ENCODE results near the gene PLCB1.
"Not testable (repeated sequence)": the region's sequence is repeated elsewhere in the genome, so short reads cannot be mapped to it uniquely, and the experiment has no call there.

The PLCB1 gene

DNA sequence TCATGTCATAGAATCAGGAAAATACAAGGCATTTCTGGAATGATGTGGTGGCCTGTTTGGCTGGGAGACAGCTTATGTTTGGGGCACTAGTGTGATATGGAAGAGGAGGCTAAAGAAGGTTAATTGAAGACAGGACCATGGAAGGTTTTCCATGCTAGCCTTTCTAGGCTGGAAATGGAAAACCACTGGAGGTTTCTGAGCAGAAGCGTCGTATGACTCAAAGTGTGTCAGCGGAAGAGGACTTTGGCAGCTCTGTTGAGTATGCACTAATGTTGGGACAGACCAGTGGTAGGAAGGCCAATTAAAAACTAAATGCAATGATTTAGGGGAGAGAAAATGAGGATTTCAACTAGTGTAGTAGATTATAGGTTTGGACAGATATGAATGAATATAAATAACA lies 413.1 kb downstream of the PLCB1 start:
- DNase-seq (ENCODE audit: low read depth) = no peak

DNA sequence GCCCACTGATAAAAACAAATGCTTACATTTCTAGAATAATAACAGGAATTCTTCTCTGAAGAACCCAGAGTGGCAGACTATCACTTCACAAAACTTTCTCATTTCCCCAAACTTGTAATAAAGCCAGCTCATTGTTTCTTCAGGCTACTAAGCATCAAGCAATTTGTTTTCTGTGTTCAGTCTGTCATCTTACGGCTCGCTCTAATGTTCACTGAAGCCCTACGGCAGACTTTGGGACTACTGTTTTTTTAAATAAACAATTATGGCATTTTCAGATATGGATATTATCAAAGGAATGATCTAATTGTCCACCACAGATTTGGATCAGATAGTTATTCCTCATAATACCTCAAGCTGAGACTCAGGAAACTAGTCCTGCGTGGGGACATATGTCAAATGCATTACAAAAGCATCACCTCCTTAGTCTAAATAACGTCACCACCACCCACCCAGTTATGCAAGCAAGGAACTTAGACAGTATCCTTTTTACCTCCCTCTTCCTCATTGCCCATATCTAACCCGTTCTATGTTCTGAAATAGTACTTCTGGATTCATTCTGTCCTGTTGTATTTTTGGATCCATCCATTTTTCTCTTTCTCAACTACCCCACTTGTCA lies 415.1 kb downstream of the PLCB1 start:
- no peak for DNase-seq (ENCODE audit: low read depth)

DNA sequence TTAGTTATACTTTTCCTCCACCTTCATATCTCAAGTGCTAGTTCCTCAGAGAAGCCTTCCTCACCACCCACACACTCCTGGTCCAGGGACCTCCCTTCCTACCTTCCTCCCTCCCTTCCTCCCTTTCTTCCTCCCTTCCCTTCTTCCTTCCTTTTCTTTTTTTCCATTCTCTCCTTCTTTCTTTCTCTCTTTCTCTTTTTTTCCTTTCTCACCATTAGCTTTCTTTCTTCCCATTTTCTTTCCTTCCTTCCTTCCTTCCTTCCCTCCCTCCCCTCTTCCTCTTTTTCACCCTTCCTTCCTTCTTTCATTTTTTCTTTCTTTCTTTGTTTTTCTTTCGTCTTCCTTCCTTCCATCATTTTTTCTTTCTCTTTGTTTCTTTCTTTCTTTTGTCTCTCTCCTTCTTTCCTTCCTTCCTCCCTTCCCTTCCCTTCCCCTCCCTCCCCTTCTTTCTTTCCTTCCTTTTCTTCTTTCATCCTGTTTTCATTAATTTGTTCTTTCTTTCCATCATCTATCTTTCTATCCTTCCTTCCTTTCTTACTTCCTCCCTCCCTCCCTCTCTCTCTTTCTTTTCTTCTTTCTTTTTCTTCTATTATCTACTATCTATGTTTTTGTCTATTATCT lies 416.0 kb downstream of the PLCB1 start:
- no peak for DNase-seq (ENCODE audit: low read depth)

DNA sequence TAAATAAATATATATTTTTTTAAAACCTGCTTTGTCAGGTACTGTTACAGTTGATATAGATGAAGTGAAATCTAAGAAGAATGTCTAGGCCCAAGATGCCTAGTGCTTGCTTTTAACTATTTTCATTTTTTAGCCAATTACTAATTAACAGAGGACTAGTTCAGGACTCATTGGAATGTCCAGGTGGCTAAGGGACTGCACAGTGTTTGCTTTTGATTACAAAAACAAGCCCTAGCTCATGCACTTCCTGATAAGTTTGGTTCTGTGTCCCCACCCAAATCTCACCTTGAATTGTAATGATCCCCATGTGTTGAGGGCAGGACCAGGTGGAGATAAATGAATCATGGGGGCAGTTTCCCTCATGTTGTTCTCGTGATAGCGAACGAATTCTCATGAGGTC lies 417.1 kb downstream of the PLCB1 start:
- no peak for DNase-seq (ENCODE audit: low read depth)

DNA sequence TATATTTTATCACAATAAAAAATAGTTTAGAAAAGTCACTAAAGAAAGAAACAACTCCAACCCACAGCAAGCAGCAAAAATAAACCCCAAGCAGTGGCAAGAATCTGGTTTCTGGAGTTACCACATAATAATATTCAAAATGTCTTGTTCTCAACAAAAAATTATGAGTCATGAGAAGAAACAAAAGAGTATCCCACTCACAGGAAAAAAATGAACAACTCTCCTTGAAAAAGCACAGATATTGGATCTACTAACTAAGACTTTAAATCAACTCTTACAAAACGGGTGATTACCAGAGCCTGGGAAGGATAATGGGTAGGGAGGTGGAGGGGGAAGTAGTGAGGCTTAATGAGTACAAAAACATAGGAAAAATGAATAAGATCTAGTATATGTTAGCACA lies 425.6 kb downstream of the PLCB1 start:
- no peak for DNase-seq (ENCODE audit: low read depth)

DNA sequence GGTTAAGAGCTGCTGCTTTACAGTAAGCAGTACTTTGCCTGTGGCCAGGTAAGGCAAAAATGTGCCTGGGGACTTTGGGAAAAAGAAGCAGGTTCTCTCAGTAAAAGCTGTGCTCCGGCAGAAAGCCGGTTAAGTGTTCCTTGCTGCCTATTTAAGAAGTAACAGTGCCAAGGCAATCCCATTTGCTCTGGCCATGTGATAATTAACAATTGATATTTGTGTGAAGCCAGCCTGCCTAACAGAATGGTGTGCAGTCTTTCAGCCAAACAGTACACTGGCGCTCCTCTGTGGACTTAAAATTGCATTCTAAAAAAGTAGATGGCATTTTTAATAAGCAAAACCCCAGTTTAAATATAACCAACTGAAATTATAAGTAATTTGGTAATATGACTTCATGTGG lies 430.3 kb downstream of the PLCB1 start:
- DNase-seq (ENCODE audit: low read depth) = no peak

DNA sequence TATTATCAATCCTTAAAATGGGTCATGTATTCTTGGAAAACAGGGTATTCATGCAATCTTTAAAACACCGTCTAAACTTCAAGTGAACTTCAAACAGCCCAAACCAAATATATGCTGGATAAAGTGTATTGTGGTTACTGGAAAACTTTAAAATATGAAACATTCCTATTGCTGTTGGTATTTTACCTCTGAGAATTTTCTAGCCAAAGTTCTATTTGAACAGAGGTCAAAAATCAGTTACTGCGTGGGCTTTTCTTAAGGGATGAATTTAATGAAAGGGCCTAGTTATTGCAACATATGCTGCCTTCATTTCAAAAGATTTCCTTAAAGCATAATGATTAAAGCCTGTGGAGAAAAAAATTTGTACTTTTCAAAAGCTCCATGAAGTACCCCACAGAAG lies 436.0 kb downstream of the PLCB1 start:
- DNase-seq (ENCODE audit: low read depth) = peak; percentile 20

DNA sequence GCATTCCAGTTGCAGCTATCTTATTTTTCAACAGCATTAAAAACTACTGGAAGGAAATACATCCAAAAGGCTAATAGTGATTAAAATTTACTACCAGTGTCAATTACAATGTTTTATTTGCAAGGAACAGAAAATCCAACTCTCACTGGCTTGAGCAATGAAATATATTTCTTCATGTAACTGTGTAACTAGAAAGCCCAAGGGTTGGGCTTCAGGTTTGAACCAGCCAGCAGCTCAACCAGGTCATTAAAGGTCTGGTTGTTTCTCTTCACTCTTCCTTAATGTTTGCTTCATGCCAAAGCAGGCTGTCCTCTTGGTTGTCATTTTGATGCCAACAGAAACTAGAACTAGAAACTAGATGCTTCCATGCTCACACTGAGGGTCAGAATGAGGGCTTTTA lies 437.7 kb downstream of the PLCB1 start:
- no peak for DNase-seq (ENCODE audit: low read depth)

DNA sequence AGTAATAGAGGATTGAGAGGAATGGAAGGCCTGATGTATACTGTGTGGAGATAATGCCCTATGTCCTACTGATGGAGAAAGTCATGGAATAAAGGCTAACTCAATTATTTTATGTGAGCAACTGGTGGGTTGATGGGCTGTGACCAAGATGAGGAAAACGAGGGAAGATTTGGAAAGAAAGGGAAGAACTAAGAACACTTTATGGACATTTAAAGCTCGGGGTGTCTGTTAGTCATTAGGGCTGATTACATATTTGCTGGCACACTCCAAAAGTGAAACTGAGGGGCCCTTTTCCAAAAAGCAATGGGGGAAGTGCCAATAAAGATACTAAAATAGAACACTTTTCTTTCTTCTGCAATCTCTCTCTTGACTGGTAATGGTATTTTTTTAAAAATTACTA lies 439.5 kb downstream of the PLCB1 start:
- no peak for DNase-seq (ENCODE audit: low read depth)

DNA sequence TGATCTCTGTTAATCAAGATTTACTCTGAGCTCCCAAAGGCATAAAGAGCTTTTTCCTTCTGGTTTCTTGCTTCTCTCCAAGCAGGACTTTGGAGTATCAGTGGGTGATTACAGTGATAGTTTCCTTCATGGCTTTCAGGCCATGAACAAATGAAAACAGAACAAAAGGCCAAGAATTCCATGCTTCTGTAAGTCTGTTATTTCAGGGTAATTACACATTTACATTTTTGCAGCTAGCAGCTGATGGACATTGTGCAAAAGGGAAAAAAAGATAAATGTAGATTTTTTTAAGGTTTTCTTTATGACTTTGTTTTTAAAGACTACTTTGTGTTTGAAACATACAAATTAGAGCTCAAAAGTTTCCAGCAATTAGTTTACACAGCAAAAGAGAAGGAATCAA lies 441.6 kb downstream of the PLCB1 start:
- DNase-seq (ENCODE audit: low read depth) = no peak

DNA sequence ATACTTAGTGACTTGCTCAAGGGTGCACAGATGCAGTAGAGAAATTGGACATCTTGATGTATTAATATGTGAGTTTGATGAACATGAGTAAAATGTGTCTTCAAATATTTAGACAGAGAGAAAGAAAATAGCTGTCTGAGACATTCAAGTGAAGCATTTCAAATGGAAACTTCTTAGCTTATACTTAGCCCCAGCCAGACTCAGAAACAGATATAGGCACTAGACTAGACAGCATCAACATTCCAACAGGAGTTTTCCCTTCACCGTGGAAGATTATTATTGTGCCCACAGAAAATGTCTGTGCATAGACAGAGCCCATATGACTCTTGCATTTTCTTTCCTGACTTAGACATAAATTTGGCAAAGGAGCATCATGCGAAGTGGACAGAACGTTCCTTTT lies 443.0 kb downstream of the PLCB1 start:
- no peak for DNase-seq (ENCODE audit: low read depth)

DNA sequence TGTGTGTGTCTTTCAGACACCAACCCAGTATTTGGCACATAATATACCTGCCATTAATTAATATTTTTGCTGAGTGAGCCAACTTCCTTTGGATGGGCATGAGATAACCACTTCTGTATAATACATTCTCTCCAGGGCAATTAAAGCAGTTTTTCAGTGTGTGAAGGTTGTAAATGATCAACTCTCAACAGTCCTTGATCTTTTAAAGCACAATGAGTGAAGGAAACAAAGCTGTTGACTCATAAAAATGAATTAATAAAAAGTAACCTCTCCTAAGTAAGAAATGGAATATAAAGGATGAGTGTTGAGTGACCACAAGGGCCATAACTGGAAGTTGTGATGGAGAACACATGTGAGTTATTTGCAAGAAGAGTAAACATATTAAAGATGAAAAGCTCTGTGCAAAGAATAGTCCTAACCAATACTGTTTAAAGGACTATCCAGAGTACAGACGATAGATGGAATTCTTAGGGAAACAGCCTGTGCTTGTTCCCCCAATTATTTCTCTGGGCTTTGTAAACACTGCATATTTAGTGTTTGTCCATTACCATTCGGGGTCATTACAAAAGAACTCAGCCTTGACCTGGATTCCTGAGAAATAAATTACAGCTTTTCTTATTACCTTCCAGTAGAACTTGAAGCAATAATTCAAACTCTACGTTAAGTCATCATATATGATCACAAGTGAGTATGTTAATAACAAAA lies 446.2 kb downstream of the PLCB1 start:
- no peak for DNase-seq (ENCODE audit: low read depth)

DNA sequence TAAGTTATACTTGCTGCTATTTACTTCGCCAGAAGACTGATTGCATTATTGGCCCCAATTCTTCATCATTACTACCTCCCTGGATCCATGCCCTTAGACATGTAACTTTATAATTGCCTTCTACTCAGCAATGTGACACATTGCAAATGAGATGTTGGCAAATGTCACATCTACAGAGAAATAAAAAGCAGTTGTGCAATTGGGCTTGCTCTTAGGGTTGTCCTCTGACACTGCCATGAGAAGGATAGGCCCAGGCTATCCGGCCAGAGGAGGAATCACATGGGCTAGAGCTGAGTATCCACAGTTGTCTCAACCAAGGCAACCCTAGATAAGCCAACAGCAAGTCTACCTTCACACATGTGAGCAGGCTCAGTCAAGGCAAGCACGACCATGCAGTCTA lies 447.0 kb downstream of the PLCB1 start:
- no peak for DNase-seq (ENCODE audit: low read depth)

DNA sequence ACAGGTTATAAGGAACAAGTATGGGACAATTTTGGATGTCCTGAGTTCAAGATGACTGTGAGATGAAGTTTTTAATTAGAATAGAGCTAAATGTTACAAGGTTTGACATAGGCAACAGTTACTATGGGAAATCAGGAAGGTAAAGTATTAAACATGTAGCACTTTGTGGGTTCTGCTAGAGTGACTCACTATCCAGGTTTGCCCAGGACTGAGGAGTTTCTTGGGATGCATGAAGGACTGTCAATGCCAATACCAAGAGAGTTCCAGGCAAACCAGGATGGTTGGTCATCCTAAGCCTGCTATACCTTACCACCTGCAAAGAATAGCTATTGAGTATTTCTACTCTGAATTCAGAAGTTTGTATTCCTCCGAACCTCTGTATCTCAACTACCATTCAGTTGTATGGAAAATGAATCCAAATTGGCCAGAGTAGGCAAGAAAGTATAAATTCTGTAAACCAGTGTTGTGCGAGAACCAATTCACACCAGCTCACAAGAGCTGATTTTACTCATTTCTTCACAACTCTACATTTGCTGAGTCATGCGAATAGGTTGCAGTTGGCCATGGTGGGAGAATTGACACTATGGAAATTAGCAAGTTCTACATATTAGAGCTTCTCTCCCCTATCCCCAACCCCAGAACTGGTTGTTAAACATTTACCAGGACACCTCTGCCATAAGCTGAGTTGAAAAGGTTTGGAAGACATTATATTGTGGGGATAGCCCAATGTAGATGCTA lies 449.5 kb downstream of the PLCB1 start:
- no peak for DNase-seq (ENCODE audit: low read depth)

DNA sequence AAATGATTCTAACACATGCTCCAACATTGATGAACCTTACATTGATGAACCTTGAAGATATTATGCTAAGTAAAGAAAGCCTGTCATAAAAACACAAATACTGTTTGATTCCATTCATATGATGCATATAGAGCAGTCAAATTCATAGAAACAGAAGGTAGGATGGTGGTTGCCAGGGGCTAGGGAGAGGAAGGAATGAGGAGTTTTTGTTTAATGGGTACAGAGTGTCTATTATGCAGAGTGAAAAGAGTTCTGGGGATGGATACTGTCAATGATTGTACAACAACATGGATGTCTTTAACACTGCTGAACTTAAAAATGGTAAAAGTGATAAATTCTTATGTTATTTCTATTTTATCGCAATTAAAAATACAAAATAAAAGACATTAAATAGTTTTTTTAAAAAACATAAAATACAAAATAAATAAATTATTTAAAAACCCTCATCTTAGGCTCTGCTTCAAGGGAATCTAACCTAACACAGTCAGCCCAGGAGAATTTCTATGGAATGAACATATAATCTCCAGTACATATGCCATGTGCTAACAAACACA lies 451.0 kb downstream of the PLCB1 start:
- no peak for DNase-seq (ENCODE audit: low read depth)

DNA sequence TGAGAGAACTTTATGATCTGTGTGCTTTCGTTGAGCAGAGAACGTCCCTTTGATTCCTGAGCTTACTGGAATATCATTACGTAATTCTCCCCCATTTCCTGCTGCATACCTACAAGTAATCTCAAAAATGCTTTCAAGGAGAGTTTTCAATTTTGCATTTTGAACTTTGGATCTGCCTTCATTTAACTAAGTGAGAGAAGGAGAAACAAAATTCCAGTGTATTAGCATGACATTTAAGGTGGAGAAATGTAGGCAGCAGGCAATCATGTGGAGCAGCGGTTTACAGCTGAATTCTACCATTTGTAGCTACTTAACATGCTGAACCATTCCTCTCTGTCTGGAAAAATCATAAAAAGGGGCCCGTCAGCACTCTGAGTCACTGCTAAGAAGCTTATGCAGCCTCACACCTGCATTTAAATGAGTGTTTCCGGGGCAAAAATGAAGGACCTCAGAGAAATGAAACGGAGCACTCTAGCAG lies 451.5 kb downstream of the PLCB1 start:
- no peak for DNase-seq (ENCODE audit: low read depth)

DNA sequence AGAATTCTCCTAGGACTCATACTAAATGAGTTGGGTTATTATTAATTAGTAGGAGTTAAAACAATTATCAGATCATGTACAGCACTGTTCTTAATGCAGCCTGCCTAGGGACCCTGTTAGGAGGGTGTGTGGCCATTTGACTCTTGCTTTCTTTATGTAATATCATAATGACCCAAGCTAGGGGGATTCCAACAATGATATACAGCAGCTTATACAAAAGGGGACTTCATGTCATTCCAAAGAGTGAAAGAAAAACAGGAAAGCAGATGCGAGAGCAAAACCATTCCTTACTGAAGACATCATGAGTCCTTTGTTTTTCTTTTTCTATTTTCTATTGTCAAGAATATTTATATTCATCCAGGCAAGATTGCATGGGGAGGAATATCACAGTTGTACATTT lies 455.2 kb downstream of the PLCB1 start:
- DNase-seq (ENCODE audit: low read depth) = no peak

DNA sequence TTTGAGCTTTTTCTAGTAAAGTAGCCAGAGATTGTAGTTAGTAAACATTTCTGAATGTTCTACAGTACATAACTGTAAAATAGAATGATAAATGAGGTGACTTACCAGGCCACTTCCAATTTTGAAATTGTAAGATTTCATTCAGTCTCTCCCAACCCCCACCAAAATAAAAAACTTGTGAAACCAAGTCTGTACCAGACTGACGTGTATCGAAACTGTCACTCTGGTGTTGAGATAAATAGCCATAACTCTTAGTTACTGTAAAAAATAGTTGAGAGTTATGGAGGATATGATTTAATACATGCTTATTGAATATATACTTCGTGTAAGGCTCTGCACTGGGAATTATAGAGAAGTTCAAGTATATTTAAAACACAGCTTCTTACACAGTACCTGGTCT lies 455.7 kb downstream of the PLCB1 start:
- no peak for DNase-seq (ENCODE audit: low read depth)

DNA sequence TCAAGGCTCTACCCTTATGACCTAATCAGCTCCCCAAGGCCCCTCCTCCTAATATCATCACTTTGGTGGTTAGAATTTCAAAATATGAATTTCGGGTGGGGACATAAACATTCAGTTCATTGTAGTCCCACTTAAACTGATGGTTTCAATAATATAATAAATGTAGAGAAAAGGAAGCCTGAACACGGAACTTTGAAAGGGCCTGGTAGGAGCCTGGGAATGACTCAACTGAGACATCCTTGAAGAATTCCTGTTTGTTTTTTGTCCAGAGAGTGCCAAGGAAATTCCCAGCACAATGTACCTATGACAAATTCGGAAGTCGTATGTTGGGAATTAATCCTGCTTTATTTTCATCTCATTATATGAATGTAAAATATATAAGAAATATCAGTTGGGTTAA lies 457.9 kb downstream of the PLCB1 start:
- no peak for DNase-seq (ENCODE audit: low read depth)

DNA sequence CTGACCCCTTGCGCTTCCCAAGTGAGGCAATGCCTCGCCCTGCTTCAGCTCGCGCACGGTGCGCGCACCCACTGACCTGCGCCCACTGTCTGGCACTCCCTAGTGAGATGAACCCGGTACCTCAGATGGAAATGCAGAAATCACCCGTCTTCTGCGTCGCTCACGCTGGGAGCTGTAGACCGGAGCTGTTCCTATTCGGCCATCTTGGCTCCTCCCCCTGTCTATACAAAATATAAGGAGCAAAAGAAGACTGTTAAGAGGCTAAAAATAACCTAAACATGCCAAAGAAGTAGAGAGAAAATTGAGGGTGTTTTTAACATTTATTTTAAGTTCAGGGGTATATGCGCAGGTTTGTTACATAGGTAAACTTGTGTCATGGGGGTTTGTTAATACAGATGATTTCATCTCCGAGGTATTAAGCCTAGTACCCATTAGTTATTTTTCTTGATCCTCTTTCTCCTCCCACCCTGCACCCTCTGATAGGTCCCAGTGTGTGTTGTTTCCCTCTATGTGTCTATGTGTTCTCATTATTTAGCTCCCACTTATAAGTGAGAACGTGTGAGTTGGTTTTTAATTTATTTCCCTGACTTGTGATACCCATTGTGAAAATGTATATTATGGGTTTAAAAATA lies 469.0 kb downstream of the PLCB1 start:
- DNase-seq (ENCODE audit: low read depth) = not testable (repeated sequence)

DNA sequence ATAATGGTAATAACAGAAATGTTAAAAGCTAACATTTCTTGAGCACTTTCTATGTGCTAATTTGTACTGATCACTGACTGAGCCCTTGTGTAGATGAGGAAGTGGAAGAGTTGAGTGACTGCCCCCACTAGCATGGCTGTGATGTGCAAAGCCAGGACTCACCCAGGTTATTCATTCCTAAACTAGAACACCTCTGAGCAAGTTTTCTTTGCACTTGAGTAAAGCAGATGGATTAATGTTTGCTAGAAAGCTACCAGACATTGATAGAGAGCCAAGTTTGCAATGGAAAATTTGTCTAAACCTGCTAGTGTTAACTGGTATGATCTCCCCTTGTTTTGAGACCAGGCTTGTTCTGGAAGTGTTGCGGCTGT lies 469.5 kb downstream of the PLCB1 start:
- DNase-seq (ENCODE audit: low read depth) = no peak
